Skeletal muscle tissue (tissue), 4 donors: ENCODE results near the gene TBC1D2B. TPM values are rescaled to one million over a fixed set of nuclear protein-coding genes. Genes with fewer than 3 reads are reported as not detected.
A peak's percentile ranks its signal among the peaks of the same experiment; 100 is the strongest.

ENCODE experiments used
- H3K27ac ChIP-seq: one replicate; pipeline ENCODE4 v1.7.0; 2013; ENCODE audit warnings: mild to moderate bottlenecking, low read depth, low read length, inconsistent platforms
- H3K27me3 ChIP-seq, 3 donors: one replicate each; pipeline ENCODE4 v1.7.0; 2013; ENCODE audit warnings: low read length in 3 of 3; ENCODE audit not compliant: control insufficient read depth in 3 of 3, insufficient read depth in 3 of 3
- H3K36me3 ChIP-seq, 3 donors: one replicate each; pipeline ENCODE4 v1.7.0; 2013; ENCODE audit warnings: low read length in 3 of 3; ENCODE audit not compliant: control insufficient read depth in 3 of 3, insufficient read depth in 3 of 3
- H3K4me1 ChIP-seq, 3 donors: one replicate each; pipeline ENCODE4 v1.7.0; 2013; ENCODE audit warnings: low read length in 3 of 3, mild to moderate bottlenecking in 3 of 3; ENCODE audit not compliant: control insufficient read depth in 3 of 3, insufficient read depth in 3 of 3
- H3K4me3 ChIP-seq, 3 donors: one replicate each; pipeline ENCODE4 v1.7.0; 2013; ENCODE audit warnings: low read length in 3 of 3
- H3K9ac ChIP-seq, 3 donors: one replicate each; pipeline ENCODE4 v1.7.0; 2013; ENCODE audit warnings: low read length in 3 of 3, mild to moderate bottlenecking in 3 of 3, moderate library complexity in 2 of 3, low read depth in 1 of 3
- H3K9me3 ChIP-seq, 3 donors: one replicate each; pipeline ENCODE4 v1.7.0; 2013; ENCODE audit warnings: low read length in 3 of 3; ENCODE audit not compliant: control insufficient read depth in 3 of 3
- total RNA-seq: library from RNA; depleted of rRNA; stranded (reverse); fragments of >200 nt; gene quantifications from one replicate; pipeline ENCODE4 v1.2.3, GENCODE V29; 2014
- donor health status: Osteomylitis.

Gene TBC1D2B
- total RNA-seq, 1 donor from 2014 or later = 30.3 TPM

- H3K36me3 ChIP-seq = peaks cover 0 to 3% (median 0%) of the 10 kb centered on the region in 3 donors
- H3K27ac ChIP-seq = peak overlapping the region; percentile 66
- no peaks in the 10 kb centered on the region for H3K9me3 ChIP-seq
- H3K4me1 ChIP-seq = peaks cover 37 to 58% (median 48%) of the 10 kb centered on the region in 3 donors
- H3K27me3 ChIP-seq = no peaks in the 10 kb centered on the region
- H3K4me3 ChIP-seq = peak overlapping the region in 1 of 3 donors; percentile 49
- peak overlapping the region in 1 of 3 donors; percentile 5 for H3K9ac ChIP-seq
Measured at GRCh38 chr15:78055919-78056713, 21.4 kb downstream of the TBC1D2B start.

GRCh38 chr15:78054966-78055365 is 22.5 kb downstream of the TBC1D2B start:
- H3K27ac ChIP-seq = no peak overlapping the region
- H3K36me3 ChIP-seq = peaks cover 0 to 3% (median 0%) of the 10 kb centered on the region in 3 donors
- no peaks in the 10 kb centered on the region for H3K27me3 ChIP-seq
- no peaks in the 10 kb centered on the region for H3K9me3 ChIP-seq
- no peak overlapping the region for H3K4me3 ChIP-seq
- H3K9ac ChIP-seq = no peak overlapping the region
- peaks cover 39 to 65% (median 59%) of the 10 kb centered on the region in 3 donors for H3K4me1 ChIP-seq

GRCh38 chr15:78054518-78054917 is 23.0 kb downstream of the TBC1D2B start:
- Histone ChIP-seq H3K27ac (no peak overlapping the region), H3K4me1 (peaks cover 42 to 68% (median 62%) of the 10 kb centered on the region in 3 donors), H3K9ac (no peak overlapping the region), H3K9me3 (no peaks in the 10 kb centered on the region), H3K36me3 (peaks cover 0 to 3% (median 0%) of the 10 kb centered on the region in 3 donors), H3K27me3 (no peaks in the 10 kb centered on the region), H3K4me3 (no peak overlapping the region)

GRCh38 chr15:78052545-78052944 is 25.0 kb downstream of the TBC1D2B start:
- Histone ChIP-seq H3K27ac (no peak overlapping the region), H3K4me1 (peaks cover 43 to 66% (median 59%) of the 10 kb centered on the region in 3 donors), H3K9me3 (no peaks in the 10 kb centered on the region), H3K27me3 (no peaks in the 10 kb centered on the region), H3K4me3 (no peak overlapping the region), H3K36me3 (peaks cover 0 to 3% (median 0%) of the 10 kb centered on the region in 3 donors), H3K9ac (peak overlapping the region in 1 of 3 donors; percentile 20)

- H3K36me3 ChIP-seq = peaks cover 0 to 3% (median 0%) of the 10 kb centered on the region in 3 donors
- no peak overlapping the region for H3K27ac ChIP-seq
- no peaks in the 10 kb centered on the region for H3K9me3 ChIP-seq
- no peaks in the 10 kb centered on the region for H3K27me3 ChIP-seq
- H3K9ac ChIP-seq = peak overlapping the region in 1 of 3 donors; percentile 20
- H3K4me1 ChIP-seq = peaks cover 42 to 70% (median 58%) of the 10 kb centered on the region in 3 donors
- H3K4me3 ChIP-seq = peak overlapping the region in 1 of 3 donors; percentile 36
Measured at GRCh38 chr15:78052001-78052401, 25.5 kb downstream of the TBC1D2B start.

- no peak overlapping the region for H3K9ac ChIP-seq
- no peak overlapping the region for H3K4me3 ChIP-seq
- H3K27ac ChIP-seq = no peak overlapping the region
- peaks cover 37 to 70% (median 54%) of the 10 kb centered on the region in 3 donors for H3K4me1 ChIP-seq
- no peaks in the 10 kb centered on the region for H3K27me3 ChIP-seq
- no peaks in the 10 kb centered on the region for H3K9me3 ChIP-seq
- H3K36me3 ChIP-seq = peaks cover 0 to 3% (median 0%) of the 10 kb centered on the region in 3 donors
Measured at GRCh38 chr15:78051596-78051995, 25.9 kb downstream of the TBC1D2B start.

GRCh38 chr15:78050826-78051225 is 26.7 kb downstream of the TBC1D2B start:
- peaks cover 30 to 64% (median 47%) of the 10 kb centered on the region in 3 donors for H3K4me1 ChIP-seq
- peaks cover 0 to 3% (median 0%) of the 10 kb centered on the region in 3 donors for H3K36me3 ChIP-seq
- H3K27me3 ChIP-seq = no peaks in the 10 kb centered on the region
- no peaks in the 10 kb centered on the region for H3K9me3 ChIP-seq
- H3K4me3 ChIP-seq = no peak overlapping the region
- H3K9ac ChIP-seq = no peak overlapping the region
- no peak overlapping the region for H3K27ac ChIP-seq

- Histone ChIP-seq H3K9me3 (no peaks in the 10 kb centered on the region), H3K27ac (no peak overlapping the region), H3K4me1 (peaks cover 26 to 60% (median 43%) of the 10 kb centered on the region in 3 donors)
Measured at GRCh38 chr15:78050441-78050809, 27.1 kb downstream of the TBC1D2B start.

GRCh38 chr15:78049691-78050440 is 27.6 kb downstream of the TBC1D2B start:
- Histone ChIP-seq H3K9me3 (no peaks in the 10 kb centered on the region), H3K27me3 (no peaks in the 10 kb centered on the region), H3K9ac (no peak overlapping the region), H3K4me3 (no peak overlapping the region), H3K27ac (peak overlapping the region; percentile 0), H3K4me1 (peaks cover 24 to 54% (median 41%) of the 10 kb centered on the region in 3 donors), H3K36me3 (peaks cover 0 to 3% (median 0%) of the 10 kb centered on the region in 3 donors)

More at GRCh38 chr15:78050441-78050809, 27.1 kb downstream of the TBC1D2B start:
- Histone ChIP-seq H3K27me3 (no peaks in the 10 kb centered on the region), H3K36me3 (peaks cover 0 to 3% (median 0%) of the 10 kb centered on the region in 3 donors), H3K9ac (no peak overlapping the region), H3K4me3 (no peak overlapping the region)

- peaks cover 24 to 53% (median 39%) of the 10 kb centered on the region in 3 donors for H3K4me1 ChIP-seq
- H3K9ac ChIP-seq = no peak overlapping the region
- no peaks in the 10 kb centered on the region for H3K27me3 ChIP-seq
- peaks cover 0 to 10% (median 6%) of the 10 kb centered on the region in 3 donors for H3K36me3 ChIP-seq
- H3K27ac ChIP-seq = peak overlapping the region; percentile 8
- H3K4me3 ChIP-seq = no peak overlapping the region
- no peaks in the 10 kb centered on the region for H3K9me3 ChIP-seq
Measured at GRCh38 chr15:78048628-78048920, 28.9 kb downstream of the TBC1D2B start.
